Left lung (tissue), 10 donors: ENCODE data around the gene PFN3. TPM values are rescaled to one million over a fixed set of nuclear protein-coding genes. Genes with fewer than 3 reads are reported as not detected.

Experiments used
- ATAC-seq: fragments of 200-7000 bp; cut with Tn5 transposase; one replicate; pipeline ENCODE4 v1.9.1; 2020; ENCODE audit warnings: moderate library complexity
- DNase-seq, 4 donors: peaks; one replicate each; pipeline ENCODE4 v3.0.0-alpha.2; 2013 to 2020
- H3K27ac ChIP-seq, 2 donors: fragments of 200-600 bp; sonication (generic) in 1 of 2; one replicate each; pipeline versions ENCODE4 v1.5.0 to v1.8.0; 2020 to 2021
- H3K27me3 ChIP-seq, 2 donors: fragments of 200-600 bp; sonication (generic) in 1 of 2; one replicate each; pipeline versions ENCODE4 v1.5.0 to v1.8.0; 2020 to 2021
- H3K36me3 ChIP-seq, 2 donors: fragments of 200-600 bp; sonication (generic) in 1 of 2; one replicate each; pipeline versions ENCODE4 v1.5.0 to v1.8.0; 2020 to 2021
- H3K4me1 ChIP-seq, 2 donors: fragments of 200-600 bp; one replicate each; pipeline ENCODE4 v1.8.0; 2021
- H3K4me3 ChIP-seq, 2 donors: fragments of 200-600 bp; sonication (generic) in 1 of 2; one replicate each; pipeline versions ENCODE4 v1.5.0 to v1.8.0; 2020 to 2021; ENCODE audit warnings: mild to moderate bottlenecking in 1 of 2
- H3K9me3 ChIP-seq, 2 donors: fragments of 200-600 bp; sonication (generic) in 1 of 2; one replicate each; pipeline versions ENCODE4 v1.5.0 to v1.8.0; 2020 to 2021
- intact Hi-C, 2 donors: fragments of 100-400 bp; cut with DNase I; formaldehyde crosslinking; loops; one replicate each; pipeline versions ENCODE4 v1.11.2 to v1.14.2; 2022
- polyA plus RNA-seq, 6 donors: library from polyadenylated mRNA; unstranded; fragments of 120-200 nt; gene quantifications; one replicate each; pipeline ENCODE4 v1.2.1, GENCODE V29; 2013; ENCODE audit not compliant: insufficient read length in 6 of 6
- total RNA-seq, 2 donors: library from RNA; stranded (reverse); fragmentation: NEBNext Ultra II Directional; extraction: Animal tissue kit (Norgen Biotek cat#: 25700); gene quantifications; one replicate each; pipeline ENCODE4 v1.2.1, GENCODE V29; 2021
- TF ChIP-seq, protein P1 (sequence below), 2 donors: fragments of 200-600 bp; sonication (generic) in 1 of 2; IDR thresholded peaks; one replicate each; pipeline versions ENCODE4 v1.5.0 to v1.8.0; 2021; ENCODE audit warnings: antibody characterized with exemption in 2 of 2
- donor health status: DM: no; HTN: yes; CAD: no.
- donor health status: DM: no; HTN: no; CAD: no.

The PFN3 gene
- total and polyA plus RNA-seq, 8 donors = not detected

DNA sequence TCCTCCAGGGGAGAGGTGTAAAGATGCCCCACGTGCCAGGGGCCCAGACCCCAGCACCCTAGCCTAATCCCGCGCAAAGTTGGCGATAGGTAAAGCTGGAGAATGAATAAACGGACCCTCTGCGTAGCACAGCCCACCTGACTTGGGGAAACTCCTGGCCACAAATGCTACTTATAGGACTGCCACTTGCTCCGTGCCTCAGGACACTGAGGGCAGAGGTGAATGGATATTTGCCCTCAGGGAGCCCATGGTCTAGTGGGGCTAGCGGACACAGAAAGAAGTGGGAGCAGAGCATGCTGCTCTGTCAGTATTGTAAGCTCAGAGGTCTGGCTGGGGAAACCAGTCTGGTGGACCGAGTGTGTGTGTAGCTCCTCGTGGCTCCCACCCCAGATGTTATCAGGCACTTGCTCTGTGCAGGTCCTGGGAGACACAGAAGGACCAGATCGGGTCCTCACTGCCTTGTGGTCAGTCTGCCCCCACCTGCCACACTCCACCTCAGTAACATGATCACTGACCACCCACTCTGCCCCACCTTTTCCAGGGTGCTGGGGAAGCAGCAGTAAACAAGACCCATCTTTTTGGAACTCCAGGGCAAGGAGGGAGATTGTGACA lies 26.9 kb upstream of the PFN3 start:
- no peaks in the 10 kb centered on the region for H3K27me3 ChIP-seq
- DNase-seq (peak in 1 of 4 donors; percentile 19), ATAC-seq (no peak)
- intact Hi-C loops = no loop called here
- H3K4me3 ChIP-seq = peak overlapping the region; percentile 74 to 91
- H3K36me3 ChIP-seq = peaks cover 0 to 21% of the 10 kb centered on the region in 2 donors
- peak overlapping the region; percentile 86 to 96 for H3K27ac ChIP-seq
- TF ChIP-seq, protein P1, sequence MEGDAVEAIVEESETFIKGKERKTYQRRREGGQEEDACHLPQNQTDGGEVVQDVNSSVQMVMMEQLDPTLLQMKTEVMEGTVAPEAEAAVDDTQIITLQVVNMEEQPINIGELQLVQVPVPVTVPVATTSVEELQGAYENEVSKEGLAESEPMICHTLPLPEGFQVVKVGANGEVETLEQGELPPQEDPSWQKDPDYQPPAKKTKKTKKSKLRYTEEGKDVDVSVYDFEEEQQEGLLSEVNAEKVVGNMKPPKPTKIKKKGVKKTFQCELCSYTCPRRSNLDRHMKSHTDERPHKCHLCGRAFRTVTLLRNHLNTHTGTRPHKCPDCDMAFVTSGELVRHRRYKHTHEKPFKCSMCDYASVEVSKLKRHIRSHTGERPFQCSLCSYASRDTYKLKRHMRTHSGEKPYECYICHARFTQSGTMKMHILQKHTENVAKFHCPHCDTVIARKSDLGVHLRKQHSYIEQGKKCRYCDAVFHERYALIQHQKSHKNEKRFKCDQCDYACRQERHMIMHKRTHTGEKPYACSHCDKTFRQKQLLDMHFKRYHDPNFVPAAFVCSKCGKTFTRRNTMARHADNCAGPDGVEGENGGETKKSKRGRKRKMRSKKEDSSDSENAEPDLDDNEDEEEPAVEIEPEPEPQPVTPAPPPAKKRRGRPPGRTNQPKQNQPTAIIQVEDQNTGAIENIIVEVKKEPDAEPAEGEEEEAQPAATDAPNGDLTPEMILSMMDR (IDR thresholded peaks at IDR 0.05) = no peak
- H3K4me1 ChIP-seq = peaks cover 12 to 62% of the 10 kb centered on the region in 2 donors
- H3K9me3 ChIP-seq = no peaks in the 10 kb centered on the region

DNA sequence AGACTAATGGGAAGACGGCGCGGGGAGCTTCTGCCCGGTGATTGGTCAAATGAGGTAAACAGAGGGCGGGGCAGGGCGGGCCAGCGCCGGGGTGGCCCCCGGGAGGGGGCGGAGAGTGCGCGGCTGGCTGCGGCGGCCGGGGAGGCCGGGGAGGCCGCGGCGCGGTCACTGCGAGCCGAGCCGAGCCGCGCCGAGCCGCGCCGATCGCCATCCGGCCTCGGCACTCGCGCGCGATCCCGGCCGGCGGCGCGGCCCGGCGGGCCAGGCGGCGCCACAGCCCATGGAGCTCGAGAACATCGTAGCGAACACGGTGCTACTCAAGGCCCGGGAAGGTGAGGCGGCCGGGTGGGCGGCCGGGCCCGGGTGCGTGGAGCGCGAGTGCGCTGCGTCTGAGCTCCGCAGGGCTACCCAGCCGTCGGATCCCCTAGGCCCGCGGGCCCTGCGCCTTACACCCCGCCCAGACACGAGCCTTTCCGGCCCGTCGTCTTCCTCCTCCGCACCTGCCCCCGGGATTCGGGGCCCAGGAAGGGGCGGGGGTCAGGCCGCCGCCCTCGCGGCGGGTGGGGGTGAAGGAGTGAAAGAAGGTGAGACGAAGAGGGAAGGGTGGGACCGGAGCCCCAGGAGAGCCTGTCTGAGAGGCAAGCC lies 26.2 kb upstream of the PFN3 start, which contains the start of gene GRK6:
TSS of gene GRK6 (plus strand) at position 111 of the 645 bp plus-strand sequence. CDS start at position 281, 170 bp downstream.
- Histone ChIP-seq H3K27ac (peak within 1 kb of the TSS; percentile 93 to 96), H3K27me3 (no peaks in the 10 kb centered on the region), H3K36me3 (peaks cover 0 to 14% of the 10 kb centered on the region in 2 donors), H3K9me3 (no peaks in the 10 kb centered on the region), H3K4me1 (peaks cover 12 to 56% of the 10 kb centered on the region in 2 donors), H3K4me3 (peak within 1 kb of the TSS; percentile 74 to 91)
- intact Hi-C loops = no loop called here
- DNase-seq = peak in 3 of 4 donors; percentile 47 to 90 (median 65)
- TF ChIP-seq, protein P1 (IDR thresholded peaks at IDR 0.05) = no peak
- no peak for ATAC-seq

DNA sequence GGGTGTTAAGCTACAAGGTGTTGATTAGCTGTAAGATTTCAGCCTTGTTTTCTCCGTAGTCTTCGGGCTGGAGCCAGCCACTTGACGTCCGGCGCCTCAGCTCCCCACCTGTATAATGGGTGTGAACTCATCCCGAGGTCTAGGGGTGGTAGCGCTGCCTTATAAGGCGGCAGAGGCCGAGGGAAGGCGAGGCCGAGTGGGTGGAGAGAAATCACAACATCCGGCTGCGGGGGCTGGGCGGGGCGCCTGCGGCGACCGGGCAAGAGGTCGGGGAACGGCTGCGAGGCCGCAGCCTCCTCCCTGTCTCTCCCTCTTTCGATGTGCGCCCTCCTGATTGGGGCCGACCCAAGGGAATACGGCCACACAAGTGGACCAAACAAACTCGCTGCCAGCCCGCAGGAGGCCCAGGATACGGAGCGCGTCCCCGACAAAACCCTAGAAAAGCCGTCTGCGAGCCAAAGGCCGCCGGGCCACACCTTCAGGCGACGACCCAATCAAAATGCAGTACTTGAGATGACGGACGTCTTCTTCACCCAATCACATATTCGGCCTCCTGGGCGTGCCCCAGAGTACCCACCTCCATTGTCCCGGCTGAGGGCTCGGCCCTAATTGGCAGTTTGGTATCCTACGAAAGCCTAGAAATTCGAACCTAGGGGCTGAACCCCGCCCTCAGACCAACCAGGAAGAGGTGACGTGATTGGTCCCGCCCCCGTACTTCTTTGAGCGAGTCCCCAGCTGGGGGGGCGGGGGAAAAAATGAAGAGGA lies 25.5 kb upstream of the PFN3 start:
- Histone ChIP-seq H3K9me3 (no peaks in the 10 kb centered on the region), H3K4me1 (peaks cover 12 to 49% of the 10 kb centered on the region in 2 donors), H3K27ac (peak overlapping the region; percentile 93 to 96), H3K4me3 (peak overlapping the region; percentile 42 to 91), H3K36me3 (peaks cover 0 to 10% of the 10 kb centered on the region in 2 donors), H3K27me3 (no peaks in the 10 kb centered on the region)
- peak; percentile 94 for ATAC-seq
- DNase-seq = peak; percentile 98 to 100 (median 100)
- TF ChIP-seq, protein P1 (IDR thresholded peaks at IDR 0.05) = no peak
- intact Hi-C loops = no loop called here

DNA sequence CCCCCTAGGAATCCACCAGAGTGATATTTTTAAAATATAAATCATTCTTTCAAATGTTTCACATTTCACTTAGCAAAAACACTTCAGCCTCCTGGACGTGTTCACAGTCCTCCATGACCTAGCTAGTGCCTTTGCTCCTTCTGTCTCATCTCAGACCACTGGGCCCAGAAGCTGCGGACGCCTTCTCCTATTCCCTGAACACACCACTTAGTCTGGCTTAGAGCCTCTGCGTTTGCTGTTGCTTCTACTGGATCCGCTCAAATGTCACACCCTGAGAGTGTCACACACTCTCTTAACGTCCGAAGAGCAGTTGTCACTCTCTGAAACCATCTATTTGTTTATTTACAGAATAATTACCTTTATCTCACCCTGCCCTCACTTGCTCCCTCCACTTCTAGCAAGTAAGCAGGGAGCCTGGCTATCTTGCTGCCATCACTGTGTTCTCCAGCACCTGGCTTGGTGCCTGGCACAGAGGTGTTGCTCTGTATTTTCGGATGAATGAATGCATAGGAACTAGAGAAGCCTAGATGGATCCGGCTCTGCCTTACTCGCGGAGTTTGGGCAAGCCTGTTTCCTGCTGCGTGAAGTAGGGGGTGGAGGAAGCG lies 24.8 kb upstream of the PFN3 start:
- intact Hi-C loops = no loop called here
- peak overlapping the region; percentile 42 to 91 for H3K4me3 ChIP-seq
- ATAC-seq = no peak
- H3K9me3 ChIP-seq = no peaks in the 10 kb centered on the region
- peaks cover 0 to 3% of the 10 kb centered on the region in 2 donors for H3K36me3 ChIP-seq
- no peaks in the 10 kb centered on the region for H3K27me3 ChIP-seq
- DNase-seq = no peak
- H3K27ac ChIP-seq = peak overlapping the region; percentile 93 to 96
- H3K4me1 ChIP-seq = peaks cover 12 to 42% of the 10 kb centered on the region in 2 donors
- TF ChIP-seq, protein P1 (IDR thresholded peaks at IDR 0.05) = no peak
